HepG2 (cell line): ENCODE results near the gene PPP2R2B. TPM values are rescaled to one million over a fixed set of nuclear protein-coding genes. Genes with fewer than 3 reads are reported as not detected.

Experiments
- ATAC-seq: fragments of 200-7000 bp; cut with Tn5 transposase; 3 replicates; pipeline ENCODE4 v1.9.1; 2020; ENCODE audit warnings: mild to moderate bottlenecking, moderate library complexity
- BruUV-seq: library from RNA; stranded (reverse); fragments of 400-500 nt; replicated peaks from 2 replicates; lab custom pipeline; 2021; lab: Mats Ljungman, UMichigan
- CTCF ChIA-PET: fragments of 300-600 bp; formaldehyde crosslinking; extraction: SDS; loops from one replicate; lab custom pipeline; 2021; ENCODE audit warnings: low total read pairs, inconsistent platforms, low intra/inter-chr PET ratio; lab: Yijun Ruan, JAX
- POLR2A ChIA-PET: fragments of 350-600 bp; sonication (Branson Sonifier 250); formaldehyde crosslinking; loops from one replicate; lab custom pipeline; 2020; ENCODE audit warnings: antibody characterized with exemption, inconsistent platforms; lab: Yijun Ruan, JAX
- DNase-seq: peaks from one replicate; pipeline ENCODE4 v3.0.0-alpha.2; 2015; ENCODE audit warnings: low spot score
- FAIRE-seq: peaks from 3 replicates; lab custom pipeline; 2011; peaks lifted over from hg19 to GRCh38; lab: Jason Lieb, UNC
- H2AFZ ChIP-seq: one replicate; pipeline ENCODE4 v1.6.1; 2011; ENCODE audit warnings: low read length, inconsistent platforms
- H3K27ac ChIP-seq: fragments of 300-600 bp; 3 replicates; pipeline ENCODE4 v1.8.0; 2011; ENCODE audit warnings: mixed run types, mild to moderate bottlenecking, mixed read lengths, low read length, inconsistent platforms; ENCODE audit not compliant: insufficient read depth; ENCODE audit errors: extremely low read length
- H3K27me3 ChIP-seq, 2 experiments: fragments of 200-600 bp in 1 of 2; 2 replicates in 1 of 2; 3 replicates in 1 of 2; pipeline versions ENCODE4 v1.6.0 to v1.8.0; 2011; ENCODE audit warnings: low read length in 2 of 2, mild to moderate bottlenecking in 2 of 2, moderate library complexity in 2 of 2, inconsistent platforms in 1 of 2; ENCODE audit not compliant: insufficient read depth in 2 of 2, control insufficient read depth in 1 of 2
- H3K36me3 ChIP-seq, 2 experiments: fragments of 200-600 bp in 1 of 2; replicated peaks in 1 of 2; 2 replicates in 1 of 2; 3 replicates in 1 of 2; pipeline versions ENCODE4 v1.5.1 to v1.8.0; 2011; ENCODE audit warnings: low read length in 2 of 2, inconsistent platforms in 1 of 2; ENCODE audit not compliant: insufficient read depth in 2 of 2, control insufficient read depth in 1 of 2
- H3K4me1 ChIP-seq: 2 replicates; pipeline ENCODE4 v1.5.1; 2012; ENCODE audit warnings: low read length, inconsistent platforms; ENCODE audit not compliant: insufficient read depth
- H3K4me2 ChIP-seq: 2 replicates; pipeline ENCODE4 v1.6.0; 2011; ENCODE audit warnings: low read depth, low read length, inconsistent platforms
- H3K4me3 ChIP-seq, 3 experiments: fragments of 200-600 bp in 1 of 3; sonication (generic), shearing (Covaris generic) in 1 of 3; replicated peaks in 1 of 3; 2 replicates each; pipeline ENCODE4 v1.5.1; 2011 to 2016; ENCODE audit warnings: low read length in 3 of 3, inconsistent platforms in 2 of 3, low read depth in 2 of 3, mild to moderate bottlenecking in 2 of 3, control low read depth in 1 of 3, mixed read lengths in 1 of 3; ENCODE audit not compliant: insufficient read depth in 1 of 3
- H3K79me2 ChIP-seq: one replicate; pipeline ENCODE4 v1.6.1; 2011; ENCODE audit warnings: low read length, inconsistent platforms; ENCODE audit not compliant: insufficient read depth
- H3K9ac ChIP-seq: 2 replicates; pipeline ENCODE4 v1.6.0; 2011; ENCODE audit warnings: mild to moderate bottlenecking, low read depth, low read length, inconsistent platforms; ENCODE audit not compliant: insufficient read depth
- H3K9me3 ChIP-seq: 2 replicates; pipeline ENCODE4 v1.5.1; 2012; ENCODE audit warnings: mild to moderate bottlenecking, low read length
- H4K20me1 ChIP-seq: 2 replicates; pipeline ENCODE4 v1.6.0; 2011; ENCODE audit warnings: inconsistent platforms, mild to moderate bottlenecking, low read length, moderate library complexity; ENCODE audit not compliant: insufficient read depth
- DNMT1 ChIP-seq: sonication (generic); formaldehyde crosslinking; IDR thresholded peaks from 2 replicates; pipeline ENCODE4 v1.5.1; 2020; ENCODE audit warnings: mild to moderate bottlenecking, missing genetic modification reagents
- EZH2 ChIP-seq: conservative IDR thresholded peaks from 2 replicates; pipeline ENCODE4 v1.6.1; 2012; ENCODE audit warnings: mild to moderate bottlenecking, low read depth, low read length, moderate library complexity
- LCORL ChIP-seq, 2 experiments: fragments of 450-650 bp in 1 of 2; sonication (generic) in 1 of 2; formaldehyde crosslinking in 1 of 2; IDR thresholded peaks; 2 replicates each; pipeline versions ENCODE4 v1.5.0 to v1.6.1; 2017 to 2020; ENCODE audit warnings: antibody characterized with exemption in 1 of 2, missing genetic modification reagents in 1 of 2
- SRY ChIP-seq: sonication (generic); formaldehyde crosslinking; IDR thresholded peaks from 2 replicates; pipeline ENCODE4 v1.8.0; 2022; ENCODE audit warnings: mild to moderate bottlenecking, missing genetic modification reagents
- ZBTB21 ChIP-seq: sonication (generic); formaldehyde crosslinking; IDR thresholded peaks from 2 replicates; pipeline ENCODE4 v1.4.0; 2020; ENCODE audit warnings: missing genetic modification reagents
- ZBTB7B ChIP-seq: sonication (generic); formaldehyde crosslinking; IDR thresholded peaks from 2 replicates; pipeline ENCODE4 v1.4.0; 2020; ENCODE audit warnings: missing genetic modification reagents
- ZMYM4 ChIP-seq: sonication (generic); formaldehyde crosslinking; IDR thresholded peaks from 2 replicates; pipeline ENCODE4 v1.8.1; 2023; ENCODE audit warnings: mild to moderate bottlenecking, missing genetic modification reagents
- ZNF24 ChIP-seq: fragments of 450-650 bp; IDR thresholded peaks from 2 replicates; pipeline ENCODE4 v1.6.1; 2017; ENCODE audit warnings: antibody characterized with exemption, mild to moderate bottlenecking
- ZNF547 ChIP-seq: sonication (generic); formaldehyde crosslinking; IDR thresholded peaks from 2 replicates; pipeline ENCODE4 v1.5.1; 2020; ENCODE audit warnings: mild to moderate bottlenecking, missing genetic modification reagents
- ZNF605 ChIP-seq: sonication (generic); formaldehyde crosslinking; IDR thresholded peaks from 2 replicates; pipeline ENCODE4 v1.8.0; 2022; ENCODE audit warnings: mild to moderate bottlenecking, missing genetic modification reagents
- WGBS: methylation state at CpG from one replicate; pipeline ENCODE4 v1.1.6; 2017; ENCODE audit warnings: low lambda C conversion rate; 5-methylcytosine and 5-hydroxymethylcytosine counted together
- in situ Hi-C: cut with HindIII; loops from 2 replicates; pipeline ENCODE4 v1.10.0; 2017; ENCODE audit warnings: low pct_unique_long_range_greater_than_20kb; ENCODE audit not compliant: extremely low pct_ligation_motif_present
- intact Hi-C: fragments of 100-400 bp; cut with micrococcal nuclease; formaldehyde crosslinking; loops from one replicate; pipeline ENCODE4 v1.10.0; 2022; ENCODE audit not compliant: unreplicated experiment
- polyA plus RNA-seq, 8 experiments: library from polyadenylated mRNA; depleted of rRNA in 3 of 8; stranded (reverse) in 7 of 8; unstranded in 1 of 8; fragments of >200 nt; fragmentation: Illumina TruSeq in 4 of 8; extraction: Trizol in 4 of 8; gene quantifications; 2 replicates each; pipeline versions ENCODE4 v1.2.1 to v1.2.3, GENCODE V29; 2011 to 2016; ENCODE audit warnings: low read depth in 4 of 8, missing spikeins in 1 of 8, mixed read lengths in 1 of 8; ENCODE audit not compliant: insufficient read depth in 1 of 8
- total RNA-seq, 5 experiments: library from RNA; depleted of rRNA; stranded (reverse); fragments of >200 nt; fragmentation: Illumina TruSeq; extraction: Trizol; gene quantifications; 2 replicates each; pipeline ENCODE4 v1.2.3, GENCODE V29; 2016; ENCODE audit warnings: low read depth in 1 of 5
- TF ChIP-seq, protein P1 (sequence below): sonication (generic); formaldehyde crosslinking; IDR thresholded peaks from 2 replicates; pipeline ENCODE4 v1.8.0; 2022; ENCODE audit warnings: mild to moderate bottlenecking, missing genetic modification reagents, moderate library complexity
- TF ChIP-seq, protein P2 (sequence below): IDR thresholded peaks from 2 replicates; pipeline ENCODE4 v1.6.1; 2016; ENCODE audit warnings: missing compliant biosample characterization, missing genetic modification reagents, borderline replicate concordance
- TF ChIP-seq, protein P3 (sequence below): sonication (generic); formaldehyde crosslinking; conservative IDR thresholded peaks from 2 replicates; pipeline ENCODE4 v1.8.0; 2022; ENCODE audit warnings: low read depth, missing genetic modification reagents
- TF ChIP-seq, protein P4 (sequence below): sonication (generic); formaldehyde crosslinking; IDR thresholded peaks from 2 replicates; pipeline ENCODE4 v1.9.0; 2022; ENCODE audit warnings: missing genetic modification reagents, mild to moderate bottlenecking, borderline replicate concordance
- TF ChIP-seq, protein P5 (sequence below): sonication (generic); formaldehyde crosslinking; IDR thresholded peaks from 2 replicates; pipeline ENCODE4 v1.4.0; 2020; ENCODE audit warnings: mild to moderate bottlenecking, missing genetic modification reagents, borderline replicate concordance

Gene PPP2R2B
- total and polyA plus RNA-seq, 2 of the 13 experiments (the other 11 are each of a cell fraction or from before 2014, with no cell fraction given): not detected

DNA sequence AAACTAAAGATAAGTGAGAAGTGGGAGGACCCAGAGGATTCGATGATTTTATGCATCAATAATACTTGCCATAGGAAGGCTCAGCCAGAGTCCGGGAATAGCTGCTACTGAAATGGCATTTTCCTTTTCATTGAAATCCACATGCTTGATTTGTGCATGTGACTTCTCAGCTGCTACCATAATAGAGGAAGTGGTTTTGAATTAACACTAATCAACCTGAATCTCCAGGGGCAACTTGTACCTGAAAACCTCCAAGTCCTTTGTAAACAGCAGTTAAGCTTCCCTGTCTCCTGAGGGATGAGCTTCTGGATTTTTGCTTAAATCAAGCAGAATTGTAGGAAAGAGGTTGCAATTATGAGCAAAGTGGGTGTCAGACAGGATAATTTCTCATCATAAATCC, 124.9 kb downstream of the PPP2R2B start:
- Histone ChIP-seq H4K20me1 (no peaks in the 10 kb centered on the region), H3K4me3 (no peak overlapping the region), H2AFZ (no peak overlapping the region), H3K4me2 (no peak overlapping the region), H3K9ac (no peak overlapping the region), H3K27me3 (no peaks in the 10 kb centered on the region), H3K9me3 (no peaks in the 10 kb centered on the region), H3K79me2 (no peaks in the 10 kb centered on the region), H3K27ac (no peak overlapping the region), H3K4me1 (no peaks in the 10 kb centered on the region), H3K36me3 (no peaks in the 10 kb centered on the region)
- DNase-seq (no peak), ATAC-seq (no peak), FAIRE-seq (no peak)
- CTCF ChIA-PET: no interaction called here
- in situ Hi-C loops (no loop called here), intact Hi-C loops (no loop called here)
- 88% methylated on average over 2 of the region's 2 CpGs for WGBS
- BruUV-seq: no TSS peak
- POLR2A ChIA-PET: no interaction called here
- TF ChIP-seq LCORL (IDR thresholded peaks at IDR 0.05) (no peak), LCORL (CRISPR knock-in tag; IDR thresholded peaks at IDR 0.05) (no peak), ZMYM4 (no peak), ZBTB7B (no peak), EZH2 (no peak), ZBTB21 (CRISPR knock-in tag) (no peak), SRY (CRISPR knock-in tag) (no peak), ZNF24 (no peak), DNMT1 (CRISPR knock-in tag) (no peak), ZNF605 (CRISPR knock-in tag) (no peak), ZNF547 (CRISPR knock-in tag) (no peak)
- TF ChIP-seq, protein P1, sequence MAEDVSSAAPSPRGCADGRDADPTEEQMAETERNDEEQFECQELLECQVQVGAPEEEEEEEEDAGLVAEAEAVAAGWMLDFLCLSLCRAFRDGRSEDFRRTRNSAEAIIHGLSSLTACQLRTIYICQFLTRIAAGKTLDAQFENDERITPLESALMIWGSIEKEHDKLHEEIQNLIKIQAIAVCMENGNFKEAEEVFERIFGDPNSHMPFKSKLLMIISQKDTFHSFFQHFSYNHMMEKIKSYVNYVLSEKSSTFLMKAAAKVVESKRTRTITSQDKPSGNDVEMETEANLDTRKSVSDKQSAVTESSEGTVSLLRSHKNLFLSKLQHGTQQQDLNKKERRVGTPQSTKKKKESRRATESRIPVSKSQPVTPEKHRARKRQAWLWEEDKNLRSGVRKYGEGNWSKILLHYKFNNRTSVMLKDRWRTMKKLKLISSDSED (CRISPR knock-in tag): no peak
- TF ChIP-seq, protein P2, sequence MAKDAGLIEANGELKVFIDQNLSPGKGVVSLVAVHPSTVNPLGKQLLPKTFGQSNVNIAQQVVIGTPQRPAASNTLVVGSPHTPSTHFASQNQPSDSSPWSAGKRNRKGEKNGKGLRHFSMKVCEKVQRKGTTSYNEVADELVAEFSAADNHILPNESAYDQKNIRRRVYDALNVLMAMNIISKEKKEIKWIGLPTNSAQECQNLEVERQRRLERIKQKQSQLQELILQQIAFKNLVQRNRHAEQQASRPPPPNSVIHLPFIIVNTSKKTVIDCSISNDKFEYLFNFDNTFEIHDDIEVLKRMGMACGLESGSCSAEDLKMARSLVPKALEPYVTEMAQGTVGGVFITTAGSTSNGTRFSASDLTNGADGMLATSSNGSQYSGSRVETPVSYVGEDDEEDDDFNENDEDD: no peak
- TF ChIP-seq, protein P3, sequence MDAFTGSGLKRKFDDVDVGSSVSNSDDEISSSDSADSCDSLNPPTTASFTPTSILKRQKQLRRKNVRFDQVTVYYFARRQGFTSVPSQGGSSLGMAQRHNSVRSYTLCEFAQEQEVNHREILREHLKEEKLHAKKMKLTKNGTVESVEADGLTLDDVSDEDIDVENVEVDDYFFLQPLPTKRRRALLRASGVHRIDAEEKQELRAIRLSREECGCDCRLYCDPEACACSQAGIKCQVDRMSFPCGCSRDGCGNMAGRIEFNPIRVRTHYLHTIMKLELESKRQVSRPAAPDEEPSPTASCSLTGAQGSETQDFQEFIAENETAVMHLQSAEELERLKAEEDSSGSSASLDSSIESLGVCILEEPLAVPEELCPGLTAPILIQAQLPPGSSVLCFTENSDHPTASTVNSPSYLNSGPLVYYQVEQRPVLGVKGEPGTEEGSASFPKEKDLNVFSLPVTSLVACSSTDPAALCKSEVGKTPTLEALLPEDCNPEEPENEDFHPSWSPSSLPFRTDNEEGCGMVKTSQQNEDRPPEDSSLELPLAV: no peak
- TF ChIP-seq, protein P4, sequence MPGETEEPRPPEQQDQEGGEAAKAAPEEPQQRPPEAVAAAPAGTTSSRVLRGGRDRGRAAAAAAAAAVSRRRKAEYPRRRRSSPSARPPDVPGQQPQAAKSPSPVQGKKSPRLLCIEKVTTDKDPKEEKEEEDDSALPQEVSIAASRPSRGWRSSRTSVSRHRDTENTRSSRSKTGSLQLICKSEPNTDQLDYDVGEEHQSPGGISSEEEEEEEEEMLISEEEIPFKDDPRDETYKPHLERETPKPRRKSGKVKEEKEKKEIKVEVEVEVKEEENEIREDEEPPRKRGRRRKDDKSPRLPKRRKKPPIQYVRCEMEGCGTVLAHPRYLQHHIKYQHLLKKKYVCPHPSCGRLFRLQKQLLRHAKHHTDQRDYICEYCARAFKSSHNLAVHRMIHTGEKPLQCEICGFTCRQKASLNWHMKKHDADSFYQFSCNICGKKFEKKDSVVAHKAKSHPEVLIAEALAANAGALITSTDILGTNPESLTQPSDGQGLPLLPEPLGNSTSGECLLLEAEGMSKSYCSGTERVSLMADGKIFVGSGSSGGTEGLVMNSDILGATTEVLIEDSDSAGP (CRISPR knock-in tag): no peak
- TF ChIP-seq, protein P5, sequence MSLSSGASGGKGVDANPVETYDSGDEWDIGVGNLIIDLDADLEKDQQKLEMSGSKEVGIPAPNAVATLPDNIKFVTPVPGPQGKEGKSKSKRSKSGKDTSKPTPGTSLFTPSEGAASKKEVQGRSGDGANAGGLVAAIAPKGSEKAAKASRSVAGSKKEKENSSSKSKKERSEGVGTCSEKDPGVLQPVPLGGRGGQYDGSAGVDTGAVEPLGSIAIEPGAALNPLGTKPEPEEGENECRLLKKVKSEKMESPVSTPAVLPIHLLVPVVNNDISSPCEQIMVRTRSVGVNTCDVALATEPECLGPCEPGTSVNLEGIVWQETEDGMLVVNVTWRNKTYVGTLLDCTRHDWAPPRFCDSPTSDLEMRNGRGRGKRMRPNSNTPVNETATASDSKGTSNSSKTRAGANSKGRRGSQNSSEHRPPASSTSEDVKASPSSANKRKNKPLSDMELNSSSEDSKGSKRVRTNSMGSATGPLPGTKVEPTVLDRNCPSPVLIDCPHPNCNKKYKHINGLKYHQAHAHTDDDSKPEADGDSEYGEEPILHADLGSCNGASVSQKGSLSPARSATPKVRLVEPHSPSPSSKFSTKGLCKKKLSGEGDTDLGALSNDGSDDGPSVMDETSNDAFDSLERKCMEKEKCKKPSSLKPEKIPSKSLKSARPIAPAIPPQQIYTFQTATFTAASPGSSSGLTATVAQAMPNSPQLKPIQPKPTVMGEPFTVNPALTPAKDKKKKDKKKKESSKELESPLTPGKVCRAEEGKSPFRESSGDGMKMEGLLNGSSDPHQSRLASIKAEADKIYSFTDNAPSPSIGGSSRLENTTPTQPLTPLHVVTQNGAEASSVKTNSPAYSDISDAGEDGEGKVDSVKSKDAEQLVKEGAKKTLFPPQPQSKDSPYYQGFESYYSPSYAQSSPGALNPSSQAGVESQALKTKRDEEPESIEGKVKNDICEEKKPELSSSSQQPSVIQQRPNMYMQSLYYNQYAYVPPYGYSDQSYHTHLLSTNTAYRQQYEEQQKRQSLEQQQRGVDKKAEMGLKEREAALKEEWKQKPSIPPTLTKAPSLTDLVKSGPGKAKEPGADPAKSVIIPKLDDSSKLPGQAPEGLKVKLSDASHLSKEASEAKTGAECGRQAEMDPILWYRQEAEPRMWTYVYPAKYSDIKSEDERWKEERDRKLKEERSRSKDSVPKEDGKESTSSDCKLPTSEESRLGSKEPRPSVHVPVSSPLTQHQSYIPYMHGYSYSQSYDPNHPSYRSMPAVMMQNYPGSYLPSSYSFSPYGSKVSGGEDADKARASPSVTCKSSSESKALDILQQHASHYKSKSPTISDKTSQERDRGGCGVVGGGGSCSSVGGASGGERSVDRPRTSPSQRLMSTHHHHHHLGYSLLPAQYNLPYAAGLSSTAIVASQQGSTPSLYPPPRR (CRISPR knock-in tag): no peak
